Activated naive CD8-positive, alpha-beta T cell treated with anti-CD3 and anti-CD28 coated beads, Interleukin-2, amount 10 ng/mL, durations not matched to agents 7 days and 5 days (primary cell): ENCODE measurements around the gene EID3. TPM values are rescaled to one million over a fixed set of nuclear protein-coding genes. Genes with fewer than 3 reads are reported as not detected.

Experiments
- ATAC-seq: fragments of 150-1000 bp; cut with Tn5 transposase; one replicate; pipeline ENCODE4 v1.10.0; 2021; ENCODE audit warnings: low read depth, moderate library complexity
- POLR2A ChIA-PET: fragments of 350-600 bp; sonication (Branson Sonifier 250); formaldehyde crosslinking; loops from one replicate; lab custom pipeline; 2021; ENCODE audit warnings: antibody characterized with exemption; lab: Charles Lee
- DNase-seq: peaks from one replicate; pipeline ENCODE4 v3.0.0; 2021
- H3K27ac Mint-ChIP-seq: one replicate; pipeline ENCODE4 v1.8.0; 2022; ENCODE audit warnings: mild to moderate bottlenecking, mixed read lengths
- H3K27me3 Mint-ChIP-seq: one replicate; pipeline ENCODE4 v1.8.0; 2022; ENCODE audit warnings: mild to moderate bottlenecking, moderate library complexity, mixed read lengths
- H3K36me3 Mint-ChIP-seq: one replicate; pipeline ENCODE4 v1.8.0; 2021; ENCODE audit warnings: mild to moderate bottlenecking, mixed read lengths
- H3K4me1 Mint-ChIP-seq: one replicate; pipeline ENCODE4 v1.8.0; 2021; ENCODE audit warnings: mixed read lengths
- H3K4me3 Mint-ChIP-seq: one replicate; pipeline ENCODE4 v1.8.0; 2022; ENCODE audit warnings: mild to moderate bottlenecking, moderate library complexity, mixed read lengths
- H3K9me3 Mint-ChIP-seq: one replicate; pipeline ENCODE4 v1.8.0; 2021; ENCODE audit warnings: mixed read lengths
- total RNA-seq, 2 experiments: library from RNA; stranded (reverse); gene quantifications; one replicate each; pipeline ENCODE4 v1.2.3, GENCODE V29; 2021

Gene EID3
- total RNA-seq, 2 experiments from 2014 or later, result 6.9 to 7.3 TPM

DNA sequence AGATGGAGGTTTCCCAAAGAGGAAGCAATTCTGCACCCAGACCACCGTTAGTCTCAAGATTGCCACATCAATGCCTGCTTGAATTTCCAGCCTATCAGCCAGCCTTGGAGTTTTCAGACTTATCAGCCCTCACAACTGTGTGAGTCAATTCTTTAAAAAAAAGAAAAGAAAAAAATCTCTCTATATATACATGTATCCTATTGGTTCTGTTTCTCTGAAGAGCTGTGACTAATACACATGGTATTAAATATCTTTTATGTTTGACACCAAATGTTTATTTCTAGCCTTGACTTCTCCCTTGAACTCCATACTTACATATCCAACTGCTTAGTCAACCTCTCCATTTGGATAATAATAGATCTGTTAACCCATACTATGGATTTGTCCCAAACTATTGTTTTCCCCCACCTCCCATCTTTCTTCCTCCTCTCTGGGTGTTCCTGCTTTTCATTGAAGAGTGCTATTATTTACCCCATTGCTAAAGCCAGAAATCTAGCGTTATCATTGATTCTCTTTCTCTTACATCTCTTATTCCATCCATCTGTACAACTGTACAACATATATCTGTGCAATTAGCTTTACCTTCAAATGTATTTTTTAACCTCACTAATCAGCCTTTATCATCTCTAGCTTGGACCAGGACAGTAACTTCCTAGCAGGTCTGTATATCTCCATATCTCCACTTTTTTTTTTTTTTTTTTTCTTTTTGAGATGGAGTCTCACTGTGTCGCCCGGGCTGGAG, 22.7 kb upstream of the EID3 start:
- Mint-ChIP-seq H3K4me3 (no peak overlapping the region), H3K27ac (no peak overlapping the region), H3K9me3 (no peaks in the 10 kb centered on the region), H3K4me1 (peaks cover 14% of the 10 kb centered on the region), H3K36me3 (peaks cover 2% of the 10 kb centered on the region), H3K27me3 (peaks cover 6% of the 10 kb centered on the region)
- ATAC-seq, result no peak
- DNase-seq, result no peak
- POLR2A ChIA-PET, result no interaction called here

DNA sequence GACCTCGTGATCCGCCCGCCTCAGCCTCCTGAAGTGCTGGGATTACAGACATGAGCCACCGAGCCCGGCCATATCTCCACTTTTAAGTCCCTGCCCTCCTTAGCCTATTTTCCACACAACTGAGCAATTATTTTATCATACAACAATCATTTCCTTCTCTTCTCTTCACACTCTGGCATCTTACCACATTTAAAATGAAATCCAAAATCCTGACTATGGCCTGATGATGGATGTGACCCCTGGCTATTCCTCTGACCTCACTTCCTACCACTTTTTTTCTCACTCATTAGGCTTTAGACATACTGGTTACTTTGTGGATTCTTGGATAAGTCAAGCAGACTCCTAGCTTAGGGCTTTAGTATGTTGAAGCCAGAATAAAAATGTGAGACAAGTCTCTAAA, 21.9 kb upstream of the EID3 start:
- H3K4me3 Mint-ChIP-seq, result no peak overlapping the region
- peaks cover 17% of the 10 kb centered on the region for H3K4me1 Mint-ChIP-seq
- no peaks in the 10 kb centered on the region for H3K9me3 Mint-ChIP-seq
- POLR2A ChIA-PET, result no interaction called here
- H3K36me3 Mint-ChIP-seq, result peaks cover 2% of the 10 kb centered on the region
- DNase-seq (no peak), ATAC-seq (no peak)
- H3K27ac Mint-ChIP-seq, result peak overlapping the region; percentile 52
- H3K27me3 Mint-ChIP-seq, result peaks cover 6% of the 10 kb centered on the region

DNA sequence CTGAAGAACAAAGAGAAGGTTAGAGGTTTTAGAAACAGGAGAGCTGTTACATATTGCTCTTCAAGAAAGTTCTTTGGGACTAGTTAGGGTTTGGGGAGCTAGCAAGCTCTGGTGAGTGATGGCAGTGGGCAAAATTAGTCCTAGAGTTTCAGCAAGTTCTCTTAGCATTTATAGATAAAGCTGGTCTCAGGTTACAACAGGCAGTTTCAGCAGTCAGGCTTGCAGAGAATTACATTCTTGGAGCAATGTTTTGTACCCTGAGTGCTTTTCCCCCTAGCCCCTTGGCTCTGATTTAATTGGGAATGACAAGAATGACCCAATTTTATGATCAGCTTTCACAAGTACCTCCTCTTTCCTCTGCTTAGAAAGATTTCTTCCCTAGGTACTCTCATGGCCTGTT, 21.4 kb upstream of the EID3 start:
- ATAC-seq (no peak), DNase-seq (no peak)
- no peaks in the 10 kb centered on the region for H3K9me3 Mint-ChIP-seq
- POLR2A ChIA-PET, result no interaction called here
- H3K27ac Mint-ChIP-seq, result no peak overlapping the region
- no peak overlapping the region for H3K4me3 Mint-ChIP-seq
- H3K4me1 Mint-ChIP-seq, result peaks cover 18% of the 10 kb centered on the region
- peaks cover 2% of the 10 kb centered on the region for H3K36me3 Mint-ChIP-seq
- peaks cover 6% of the 10 kb centered on the region for H3K27me3 Mint-ChIP-seq

DNA sequence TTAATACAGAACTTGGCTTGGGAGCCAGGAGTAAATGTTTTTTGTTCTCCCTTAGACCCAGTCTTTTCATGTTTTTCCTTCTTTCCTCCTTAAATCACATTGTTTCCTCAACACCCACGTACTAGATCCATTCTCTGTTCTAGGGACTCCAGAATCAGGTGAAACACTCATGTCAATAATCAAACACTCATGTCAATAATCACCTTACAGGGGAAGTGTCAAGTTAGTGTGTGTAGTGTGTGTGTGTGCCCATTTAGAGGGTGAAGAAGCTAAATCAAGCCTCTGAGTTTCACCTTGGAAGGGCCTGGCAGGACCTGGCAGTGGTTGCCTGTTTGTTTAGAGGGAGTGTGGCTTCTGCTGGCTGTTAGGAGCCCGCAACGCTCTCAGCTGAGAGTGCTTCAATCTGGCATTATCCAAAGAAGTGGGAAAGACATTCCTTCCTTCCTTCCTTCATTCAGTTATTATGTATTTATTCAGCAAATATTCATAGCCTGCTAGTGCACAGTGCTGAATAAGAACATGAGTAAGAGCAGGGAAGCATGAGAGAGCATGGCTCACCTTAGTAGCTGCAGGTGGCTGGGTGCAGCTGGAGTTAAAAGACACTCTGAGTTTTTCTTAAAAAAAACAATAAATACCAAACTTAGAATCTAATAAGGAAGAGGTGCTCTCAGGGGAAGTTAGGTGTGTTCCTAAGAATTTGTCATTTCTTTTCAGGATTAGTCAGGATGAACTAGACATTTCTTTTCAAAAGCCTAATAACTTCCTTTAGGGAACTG, 17.6 kb upstream of the EID3 start:
- H3K4me3 Mint-ChIP-seq, result peak overlapping the region; percentile 99
- DNase-seq (no peak), ATAC-seq (no peak)
- peaks cover 6% of the 10 kb centered on the region for H3K27me3 Mint-ChIP-seq
- H3K36me3 Mint-ChIP-seq, result peaks cover 2% of the 10 kb centered on the region
- H3K27ac Mint-ChIP-seq, result peak overlapping the region; percentile 100
- peaks cover 24% of the 10 kb centered on the region for H3K4me1 Mint-ChIP-seq
- H3K9me3 Mint-ChIP-seq, result no peaks in the 10 kb centered on the region
- POLR2A ChIA-PET, result interaction anchor here (0.6 to 5.2 kb wide), 7 partner anchors 10 to 173 kb away, joined by 3 to 57 read pairs (median 19); partner anchors contain the start of genes EID3, NFYB and TXNRD1

DNA sequence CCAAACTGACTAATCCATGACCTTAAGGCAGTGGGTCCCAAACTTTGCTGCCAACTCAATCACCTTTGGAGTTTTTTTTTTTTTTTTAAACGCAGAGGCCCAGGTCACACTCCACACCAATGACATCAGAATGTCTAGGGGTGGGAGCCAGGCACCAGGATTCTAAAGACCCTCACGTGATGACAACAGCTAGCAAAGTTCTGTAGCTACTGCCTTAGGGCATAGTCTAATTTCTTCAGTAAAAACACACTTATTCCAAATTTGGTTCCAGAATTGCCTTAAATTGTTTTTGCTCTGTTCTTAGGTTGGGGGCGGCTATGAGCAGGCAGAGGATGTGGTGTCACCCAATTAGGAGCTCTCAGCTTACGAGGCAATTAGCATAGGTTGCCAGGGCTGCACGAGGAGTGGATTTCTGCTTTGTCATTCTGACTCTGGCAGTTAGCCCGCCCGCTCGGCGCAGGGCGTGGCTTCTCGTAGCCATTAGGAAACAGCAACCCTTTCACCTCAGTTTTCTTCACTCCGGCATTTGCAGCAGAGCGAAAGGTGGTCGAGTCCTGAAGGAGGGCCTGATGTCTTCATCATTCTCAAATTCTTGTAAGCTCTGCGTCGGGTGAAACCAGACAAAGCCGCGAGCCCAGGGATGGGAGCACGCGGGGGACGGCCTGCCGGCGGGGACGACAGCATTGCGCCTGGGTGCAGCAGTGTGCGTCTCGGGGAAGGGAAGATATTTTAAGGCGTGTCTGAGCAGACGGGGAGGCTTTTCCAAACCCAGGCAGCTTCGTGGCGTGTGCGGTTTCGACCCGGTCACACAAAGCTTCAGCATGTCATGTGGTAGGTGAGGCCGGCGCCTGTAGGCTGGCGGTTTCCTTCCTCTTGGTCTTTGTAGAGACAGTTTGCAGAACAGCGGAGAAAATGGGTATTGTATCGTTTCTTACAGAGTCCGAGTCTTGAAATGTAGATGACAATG, 16.7 kb upstream of the EID3 start:
- peak; percentile 91 for ATAC-seq
- Mint-ChIP-seq H3K4me3 (peak overlapping the region; percentile 99), H3K27ac (peak overlapping the region; percentile 100), H3K36me3 (peaks cover 2% of the 10 kb centered on the region), H3K9me3 (no peaks in the 10 kb centered on the region), H3K4me1 (peaks cover 20% of the 10 kb centered on the region), H3K27me3 (peaks cover 4% of the 10 kb centered on the region)
- POLR2A ChIA-PET, result interaction anchor here (0.6 to 5.2 kb wide), 16 partner anchors 10 to 357 kb away, joined by 3 to 57 read pairs (median 5); partner anchors contain the start of genes EID3, HSP90B1, NFYB and TDG
- peak; percentile 87 for DNase-seq

DNA sequence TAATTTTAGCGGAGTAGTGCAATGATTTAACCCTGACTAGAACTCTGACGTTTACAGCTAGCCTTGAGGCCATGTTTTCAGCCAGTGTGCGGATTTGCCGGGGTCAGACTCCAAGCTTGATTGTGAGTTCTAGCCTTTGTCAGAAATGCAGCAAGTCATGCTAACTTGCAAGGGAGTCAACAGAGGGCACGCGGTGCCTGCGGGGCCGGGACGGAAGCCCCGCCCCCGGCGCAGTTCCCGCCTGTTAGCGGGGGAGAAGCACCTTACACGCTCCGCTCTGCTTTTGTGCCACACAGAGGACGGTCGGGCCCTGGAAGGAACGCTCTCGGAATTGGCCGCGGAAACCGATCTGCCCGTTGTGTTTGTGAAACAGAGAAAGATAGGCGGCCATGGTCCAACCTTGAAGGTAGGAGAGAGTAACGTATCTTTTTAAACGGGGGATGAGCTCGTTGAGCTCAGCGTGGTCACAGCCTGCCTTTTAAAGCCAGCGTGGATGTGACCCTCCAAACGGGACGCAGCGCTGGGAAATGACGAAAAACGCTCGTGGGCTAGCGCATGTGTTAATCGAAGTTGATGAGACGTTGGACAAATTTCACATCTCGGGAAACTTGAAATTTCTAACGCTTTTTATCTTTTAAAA, 14.8 kb upstream of the EID3 start:
- ATAC-seq, result peak; percentile 65
- Mint-ChIP-seq H3K27me3 (no peaks in the 10 kb centered on the region), H3K27ac (peak overlapping the region; percentile 100), H3K9me3 (no peaks in the 10 kb centered on the region), H3K4me1 (peaks cover 30% of the 10 kb centered on the region), H3K4me3 (peak overlapping the region; percentile 99), H3K36me3 (peaks cover 3% of the 10 kb centered on the region)
- DNase-seq, result peak; percentile 88
- POLR2A ChIA-PET, result interaction anchor here (0.7 to 5.2 kb wide), 9 partner anchors 9 to 359 kb away, joined by 3 to 57 read pairs (median 11); partner anchors contain the start of genes EID3, HSP90B1, NFYB and TXNRD1

DNA sequence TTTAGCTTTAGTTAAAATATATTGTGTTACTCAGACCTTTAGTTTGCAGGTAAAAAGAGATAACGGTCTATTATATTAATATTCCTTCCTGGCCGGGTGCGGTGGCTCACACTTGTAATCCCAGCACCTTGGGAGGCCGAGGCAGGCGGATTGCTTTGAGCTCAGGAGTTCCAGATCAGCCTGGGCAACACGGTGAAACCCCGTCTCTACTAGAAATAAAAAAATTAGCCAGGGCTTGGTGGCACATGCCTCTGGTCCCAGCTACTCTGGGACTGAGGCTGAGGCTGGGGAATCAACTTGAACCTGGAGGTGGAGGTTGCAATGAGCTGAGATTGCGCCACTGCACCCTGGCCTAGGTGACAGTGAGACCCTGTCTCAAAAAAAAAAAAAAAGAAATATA, 13.2 kb upstream of the EID3 start:
- peaks cover 10% of the 10 kb centered on the region for H3K36me3 Mint-ChIP-seq
- no peaks in the 10 kb centered on the region for H3K9me3 Mint-ChIP-seq
- H3K27me3 Mint-ChIP-seq, result no peaks in the 10 kb centered on the region
- no peak overlapping the region for H3K4me3 Mint-ChIP-seq
- H3K4me1 Mint-ChIP-seq, result peaks cover 36% of the 10 kb centered on the region
- DNase-seq (no peak), ATAC-seq (no peak)
- H3K27ac Mint-ChIP-seq, result no peak overlapping the region
- POLR2A ChIA-PET, result interaction anchor here (5.2 kb wide), 1 partner anchor 12 kb away, joined by 57 read pairs; the partner anchor contains the start of gene EID3

DNA sequence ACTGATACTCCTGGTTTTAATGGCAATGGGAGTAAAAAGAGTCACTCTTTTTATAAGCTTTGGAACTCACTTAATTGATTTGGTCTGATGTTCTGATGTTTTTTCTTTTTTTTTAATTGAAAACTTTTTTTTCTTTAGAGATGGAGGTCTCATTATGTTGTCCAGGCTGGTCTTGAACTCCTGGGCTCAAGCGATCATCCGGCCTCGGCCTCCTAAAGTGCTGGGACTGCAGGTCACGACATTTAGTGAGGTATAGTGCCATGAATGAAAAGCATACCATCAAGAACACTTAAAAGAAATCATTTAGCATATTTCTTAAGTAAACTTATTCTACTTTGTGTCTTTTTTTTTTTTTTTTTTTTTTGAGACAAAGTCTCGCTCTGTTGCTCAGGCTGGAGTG, 12.7 kb upstream of the EID3 start:
- no peak for DNase-seq
- no peaks in the 10 kb centered on the region for H3K9me3 Mint-ChIP-seq
- no peak for ATAC-seq
- H3K27me3 Mint-ChIP-seq, result no peaks in the 10 kb centered on the region
- no peak overlapping the region for H3K4me3 Mint-ChIP-seq
- peaks cover 37% of the 10 kb centered on the region for H3K4me1 Mint-ChIP-seq
- no peak overlapping the region for H3K27ac Mint-ChIP-seq
- POLR2A ChIA-PET, result interaction anchor here (5.2 kb wide), 1 partner anchor 11 kb away, joined by 57 read pairs; the partner anchor contains the start of gene EID3
- peaks cover 14% of the 10 kb centered on the region for H3K36me3 Mint-ChIP-seq

DNA sequence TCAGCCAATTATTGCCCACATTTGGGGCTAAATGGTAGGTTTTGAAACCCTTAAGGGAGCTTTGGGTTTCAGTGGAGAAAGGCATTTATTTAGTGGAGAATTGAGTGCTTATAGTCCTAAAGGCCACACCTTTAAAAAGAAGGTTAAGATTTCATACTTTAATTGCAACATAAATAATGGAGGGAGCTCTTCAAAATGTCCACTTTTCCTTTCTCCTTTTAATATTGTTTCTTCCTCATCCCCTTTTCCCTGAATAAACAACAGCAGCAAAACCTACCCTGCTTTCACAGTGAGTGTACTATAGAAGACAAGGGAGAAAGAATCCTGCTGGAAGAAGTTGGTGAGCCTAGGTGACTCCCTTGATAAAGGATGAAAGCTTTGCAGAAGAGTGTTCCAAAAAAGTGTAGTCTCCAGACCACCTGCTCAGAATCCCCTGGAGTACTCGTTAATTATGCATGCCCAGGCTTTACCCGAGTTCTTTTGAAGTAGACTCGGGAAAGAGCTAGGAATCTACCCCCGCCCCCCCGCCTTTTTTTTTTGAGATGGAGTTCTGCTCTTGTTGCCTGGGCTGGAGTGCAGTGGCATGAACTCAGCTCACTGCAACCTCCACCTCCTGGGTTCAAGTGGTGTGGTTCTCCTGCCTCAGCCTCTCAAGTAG, 11.5 kb upstream of the EID3 start:
- DNase-seq, result no peak
- H3K4me3 Mint-ChIP-seq, result no peak overlapping the region
- no peaks in the 10 kb centered on the region for H3K27me3 Mint-ChIP-seq
- no peak for ATAC-seq
- peaks cover 33% of the 10 kb centered on the region for H3K4me1 Mint-ChIP-seq
- POLR2A ChIA-PET, result interaction anchor here (0.6 kb wide), 1 partner anchor 405 kb away, joined by 4 read pairs; no protein-coding TSS in a partner anchor
- H3K27ac Mint-ChIP-seq, result no peak overlapping the region
- no peaks in the 10 kb centered on the region for H3K9me3 Mint-ChIP-seq
- peaks cover 18% of the 10 kb centered on the region for H3K36me3 Mint-ChIP-seq

DNA sequence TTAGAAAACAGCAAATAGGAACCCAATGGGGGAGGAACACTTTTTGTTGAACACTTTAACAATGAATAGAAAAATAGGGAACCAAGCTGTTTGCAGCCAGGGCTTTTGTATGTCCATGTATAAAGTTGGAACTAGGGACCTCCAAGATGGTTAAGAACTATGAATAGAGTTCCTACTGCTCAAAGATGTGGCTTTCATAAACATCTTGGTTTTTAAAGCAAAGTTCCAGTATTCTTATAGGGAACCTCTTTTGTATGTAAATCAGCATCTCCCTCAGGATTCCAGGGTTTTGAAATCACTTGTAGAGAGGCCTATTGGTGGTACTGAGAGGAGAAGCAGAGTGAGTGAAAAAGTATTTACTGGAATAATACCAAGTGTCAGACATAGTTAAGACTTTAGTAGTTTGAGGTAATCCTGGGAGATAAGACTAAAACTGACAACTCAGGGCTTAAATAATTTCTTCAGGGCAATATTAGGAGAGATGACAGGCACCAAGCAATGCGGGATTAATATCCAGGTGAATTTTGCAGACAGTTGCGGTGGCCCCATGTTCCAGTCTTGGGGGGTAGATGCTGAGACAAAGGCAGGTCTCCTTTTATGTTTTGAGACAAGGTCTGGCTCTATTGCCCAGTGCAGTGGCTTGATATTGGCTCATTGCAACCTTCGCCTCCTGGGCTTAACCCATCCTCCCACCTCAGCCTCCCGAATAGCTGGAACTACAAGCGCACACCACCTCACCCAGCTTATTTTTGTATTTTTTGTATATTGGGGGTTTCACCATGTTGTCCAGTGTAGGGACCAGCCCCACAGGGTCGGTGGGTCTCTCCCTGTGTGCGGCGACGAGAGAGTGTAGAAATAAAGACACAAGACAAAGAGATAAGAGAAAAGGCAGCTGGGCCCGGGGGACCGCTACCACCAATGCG, 10.4 kb upstream of the EID3 start:
- ATAC-seq, result no peak
- peaks cover 23% of the 10 kb centered on the region for H3K36me3 Mint-ChIP-seq
- POLR2A ChIA-PET, result interaction anchor here (0.6 kb wide), 1 partner anchor 406 kb away, joined by 4 read pairs; no protein-coding TSS in a partner anchor
- no peak for DNase-seq
- no peaks in the 10 kb centered on the region for H3K9me3 Mint-ChIP-seq
- peaks cover 37% of the 10 kb centered on the region for H3K4me1 Mint-ChIP-seq
- H3K27me3 Mint-ChIP-seq, result no peaks in the 10 kb centered on the region
- H3K27ac Mint-ChIP-seq, result no peak overlapping the region
- H3K4me3 Mint-ChIP-seq, result no peak overlapping the region
